ENCODE measurements around the gene CLEC2L.

GRCh38 chr7:139582130-139582650 lies 58.7 kb downstream of the CLEC2L start:
- TF ChIP-seq CSRNP3 (CRISPR knock-in tag; IDR thresholded peaks at IDR 0.05) (no peak), CREB5 (CRISPR knock-in tag; IDR thresholded peaks at IDR 0.05; ENCODE audit: low read depth) (no peak), RARB (CRISPR knock-in tag; IDR thresholded peaks at IDR 0.05) (no peak), PPARA (CRISPR knock-in tag; IDR thresholded peaks at IDR 0.05; ENCODE audit: borderline replicate concordance) (no peak), PATZ1 (CRISPR knock-in tag; IDR thresholded peaks at IDR 0.05; ENCODE audit: borderline replicate concordance) (no peak), CSDC2 (CRISPR knock-in tag; IDR thresholded peaks at IDR 0.05) (no peak), ZFP3 (CRISPR knock-in tag; IDR thresholded peaks at IDR 0.05) (no peak), OSR1 (CRISPR knock-in tag; IDR thresholded peaks at IDR 0.05) (no peak), ZNF70 (CRISPR knock-in tag; IDR thresholded peaks at IDR 0.05) (no peak)
